LNCaP clone FGC (cell line): ENCODE measurements around the gene RING1.

Experiments
- DNase-seq: peaks from one replicate; pipeline ENCODE4 v3.0.0-alpha.2; 2011; ENCODE audit warnings: low read depth
- H3K4me3 ChIP-seq: 2 replicates; pipeline ENCODE4 v1.5.1; 2011; ENCODE audit warnings: mild to moderate bottlenecking, low read depth, low read length, control low read depth
- CTCF ChIP-seq: IDR thresholded peaks from 2 replicates; pipeline ENCODE4 v1.5.1; 2012; ENCODE audit warnings: mild to moderate bottlenecking; ENCODE audit not compliant: control insufficient read depth, insufficient read depth; ENCODE audit errors: extremely low read depth

The RING1 gene

GRCh38 chr6:33199687-33200218 is 8.5 kb upstream of the RING1 start:
- no peak for TF ChIP-seq CTCF
- peak overlapping the region; percentile 98 for H3K4me3 ChIP-seq
- peak; percentile 67 for DNase-seq

- peak within 1 kb of the TSS; percentile 98 for H3K4me3 ChIP-seq
- peak; percentile 97 for DNase-seq
- no peak for TF ChIP-seq CTCF
These were observed 7.8 kb upstream of the RING1 start, which contains the start of the genes RXRB and SLC39A7 for GRCh38 chr6:33200219-33201146. Gene RXRB, minus strand, starts transcription at chr6:33200665. Its CDS starts 189 bp downstream, at chr6:33200476. Gene SLC39A7, plus strand, starts transcription at chr6:33200867. Its CDS starts 379 bp downstream, at chr6:33201246.

GRCh38 chr6:33201147-33201545 is 7.2 kb upstream of the RING1 start:
- DNase-seq: no peak
- peak overlapping the region; percentile 98 for H3K4me3 ChIP-seq
- no peak for TF ChIP-seq CTCF

- no peak for TF ChIP-seq CTCF
- no peak for DNase-seq
- H3K4me3 ChIP-seq: peak overlapping the region; percentile 98
These were observed 6.4 kb upstream of the RING1 start for GRCh38 chr6:33201935-33202334.

GRCh38 chr6:33202799-33203198 is 5.5 kb upstream of the RING1 start:
- no peak for DNase-seq
- H3K4me3 ChIP-seq: no peak overlapping the region
- no peak for TF ChIP-seq CTCF

- DNase-seq: no peak
- no peak overlapping the region for H3K4me3 ChIP-seq
- no peak for TF ChIP-seq CTCF
These were observed 4.7 kb upstream of the RING1 start for GRCh38 chr6:33203443-33204164.
